IPS-15b (cell line): ENCODE measurements around the gene NHSL1.

ENCODE experiments used
- H3K27me3 ChIP-seq: one replicate; pipeline ENCODE4 v1.6.1; 2013; ENCODE audit warnings: low read length; ENCODE audit not compliant: control insufficient read depth, insufficient read depth
- H3K36me3 ChIP-seq: one replicate; pipeline ENCODE4 v1.6.1; 2013; ENCODE audit warnings: low read length; ENCODE audit not compliant: control insufficient read depth, insufficient read depth
- H3K4me1 ChIP-seq: one replicate; pipeline ENCODE4 v1.6.1; 2013; ENCODE audit warnings: mild to moderate bottlenecking, low read length; ENCODE audit not compliant: control insufficient read depth, insufficient read depth
- H3K4me3 ChIP-seq: one replicate; pipeline ENCODE4 v1.5.1; 2013; ENCODE audit warnings: low read depth, low read length
- H3K9ac ChIP-seq: one replicate; pipeline ENCODE4 v1.6.1; 2013; ENCODE audit warnings: low read depth, mild to moderate bottlenecking, low read length
- H3K9me3 ChIP-seq: one replicate; pipeline ENCODE4 v1.6.1; 2013; ENCODE audit warnings: mild to moderate bottlenecking, low read length; ENCODE audit not compliant: control insufficient read depth, insufficient read depth

Gene NHSL1

GRCh38 chr6:138383776-138384175 is 115.5 kb downstream of the NHSL1 start:
- Histone ChIP-seq H3K4me1 (peaks cover under 1% of the 10 kb centered on the region), H3K4me3 (no peak overlapping the region), H3K36me3 (no peaks in the 10 kb centered on the region), H3K27me3 (no peaks in the 10 kb centered on the region), H3K9me3 (no peaks in the 10 kb centered on the region), H3K9ac (no peak overlapping the region)

- H3K4me3 ChIP-seq = no peak overlapping the region
- no peaks in the 10 kb centered on the region for H3K9me3 ChIP-seq
- H3K4me1 ChIP-seq = peaks cover 7% of the 10 kb centered on the region
- H3K36me3 ChIP-seq = no peaks in the 10 kb centered on the region
- no peak overlapping the region for H3K9ac ChIP-seq
- no peaks in the 10 kb centered on the region for H3K27me3 ChIP-seq
These were observed 116.6 kb downstream of the NHSL1 start for GRCh38 chr6:138382498-138383265.

- H3K27me3 ChIP-seq = no peaks in the 10 kb centered on the region
- no peaks in the 10 kb centered on the region for H3K9me3 ChIP-seq
- H3K9ac ChIP-seq = no peak overlapping the region
These were observed 120.8 kb downstream of the NHSL1 start for GRCh38 chr6:138378463-138378862.

GRCh38 chr6:138377844-138378243 is 121.5 kb downstream of the NHSL1 start, which contains the start of gene SMIM28:
Gene SMIM28 (plus strand): TSS chr6:138377905. CDS start chr6:138378073, 168 bp downstream.
- no peaks in the 10 kb centered on the region for H3K36me3 ChIP-seq
- H3K27me3 ChIP-seq = no peaks in the 10 kb centered on the region
- no peak within 1 kb of the TSS for H3K9ac ChIP-seq
- peaks cover 7% of the 10 kb centered on the region for H3K4me1 ChIP-seq
- H3K4me3 ChIP-seq = no peak within 1 kb of the TSS
- H3K9me3 ChIP-seq = no peaks in the 10 kb centered on the region

More at GRCh38 chr6:138378463-138378862, 120.8 kb downstream of the NHSL1 start:
- no peak overlapping the region for H3K4me3 ChIP-seq
- H3K4me1 ChIP-seq = peaks cover 7% of the 10 kb centered on the region
- no peaks in the 10 kb centered on the region for H3K36me3 ChIP-seq

DNA sequence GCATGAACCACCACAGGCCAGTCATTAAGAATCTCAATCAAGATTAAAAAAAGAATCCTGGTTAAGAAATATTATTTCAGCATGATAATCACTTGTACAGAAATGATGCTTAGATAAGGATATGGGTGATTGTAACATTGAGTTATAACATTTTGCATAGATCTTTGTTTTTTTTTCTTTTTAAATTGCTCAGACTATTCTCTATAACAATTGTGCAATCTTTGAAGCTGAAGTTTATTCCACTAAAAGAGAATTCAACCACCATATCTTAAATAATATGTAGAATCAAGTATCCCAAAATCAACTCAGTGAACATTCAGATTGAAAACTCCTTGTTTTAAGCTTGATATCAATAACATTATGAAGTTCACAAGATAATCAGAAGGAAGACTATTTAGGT is 122.3 kb downstream of the NHSL1 start:
- Histone ChIP-seq H3K9ac (no peak overlapping the region), H3K36me3 (no peaks in the 10 kb centered on the region), H3K9me3 (no peaks in the 10 kb centered on the region), H3K4me1 (peaks cover 7% of the 10 kb centered on the region), H3K4me3 (no peak overlapping the region), H3K27me3 (no peaks in the 10 kb centered on the region)

- Histone ChIP-seq H3K9ac (no peak overlapping the region), H3K4me1 (peaks cover 7% of the 10 kb centered on the region), H3K9me3 (no peaks in the 10 kb centered on the region), H3K4me3 (no peak overlapping the region), H3K36me3 (no peaks in the 10 kb centered on the region), H3K27me3 (no peaks in the 10 kb centered on the region)
These were observed 124.5 kb downstream of the NHSL1 start for GRCh38 chr6:138374815-138375214.

DNA sequence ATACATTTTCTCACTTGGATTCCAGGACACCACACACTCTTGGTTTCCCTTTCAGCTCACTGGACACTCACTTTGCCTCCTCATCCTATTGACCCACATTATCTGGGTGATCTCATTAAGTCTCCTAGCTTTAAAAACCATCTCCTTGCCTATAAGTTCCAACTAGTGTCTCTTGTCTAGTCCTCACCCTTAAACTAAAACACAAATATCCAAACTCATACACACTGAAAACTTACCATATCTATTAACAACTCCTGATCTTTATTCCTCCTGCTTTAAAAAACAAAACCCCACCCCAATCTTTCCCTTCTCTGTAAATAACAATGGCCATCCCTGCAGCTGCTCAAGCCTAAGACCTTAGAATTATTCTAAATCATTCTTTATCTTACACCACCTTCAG is 125.1 kb downstream of the NHSL1 start:
- no peaks in the 10 kb centered on the region for H3K9me3 ChIP-seq
- no peaks in the 10 kb centered on the region for H3K36me3 ChIP-seq
- H3K4me3 ChIP-seq = no peak overlapping the region
- no peak overlapping the region for H3K9ac ChIP-seq
- no peaks in the 10 kb centered on the region for H3K27me3 ChIP-seq
- H3K4me1 ChIP-seq = peaks cover 7% of the 10 kb centered on the region

DNA sequence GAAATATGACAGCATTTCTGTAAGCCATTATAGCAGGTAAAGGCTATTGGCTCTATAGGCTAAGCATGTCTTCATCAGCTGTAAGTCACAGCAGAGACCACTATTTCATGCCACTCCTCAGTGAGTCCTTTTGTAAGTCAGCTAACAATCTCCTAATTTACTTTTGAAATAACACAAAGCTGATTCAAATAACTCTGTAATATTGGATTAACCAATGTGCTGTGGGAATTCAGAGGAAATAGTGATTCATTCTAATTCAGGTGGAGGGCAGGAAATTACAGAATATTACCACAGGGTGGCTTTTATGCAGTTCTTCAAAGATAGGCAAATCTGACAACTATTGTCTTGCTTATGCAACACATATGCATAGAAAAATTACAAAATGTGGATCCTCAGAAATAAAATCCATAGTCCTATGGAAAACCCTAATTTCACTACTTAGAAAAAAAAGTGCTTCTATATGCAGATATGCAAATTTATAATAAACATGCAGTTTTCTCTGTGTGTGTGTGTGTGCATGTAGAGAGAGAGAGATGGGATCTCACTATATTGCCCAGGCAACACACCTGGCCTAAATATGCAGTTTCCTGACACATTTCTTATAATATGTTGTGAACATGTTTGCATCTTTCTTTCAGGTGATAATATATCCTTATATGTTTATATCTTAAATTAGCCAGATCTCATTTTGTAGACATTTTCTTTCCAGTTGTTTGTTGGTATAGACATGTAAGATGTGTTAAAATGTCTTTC is 126.4 kb downstream of the NHSL1 start:
- Histone ChIP-seq H3K9me3 (no peaks in the 10 kb centered on the region), H3K4me1 (no peaks in the 10 kb centered on the region), H3K9ac (no peak overlapping the region), H3K27me3 (no peaks in the 10 kb centered on the region), H3K36me3 (no peaks in the 10 kb centered on the region), H3K4me3 (no peak overlapping the region)
